ENCODE measurements around the gene SCART1.
"Not testable (repeated sequence)": the region's sequence is repeated elsewhere in the genome, so short reads cannot be mapped to it uniquely, and the experiment has no call there.

The SCART1 gene

GRCh38 chr10:133457100-133457841, 3.5 kb downstream of the SCART1 start:
- DNase-seq = no peak

DNA sequence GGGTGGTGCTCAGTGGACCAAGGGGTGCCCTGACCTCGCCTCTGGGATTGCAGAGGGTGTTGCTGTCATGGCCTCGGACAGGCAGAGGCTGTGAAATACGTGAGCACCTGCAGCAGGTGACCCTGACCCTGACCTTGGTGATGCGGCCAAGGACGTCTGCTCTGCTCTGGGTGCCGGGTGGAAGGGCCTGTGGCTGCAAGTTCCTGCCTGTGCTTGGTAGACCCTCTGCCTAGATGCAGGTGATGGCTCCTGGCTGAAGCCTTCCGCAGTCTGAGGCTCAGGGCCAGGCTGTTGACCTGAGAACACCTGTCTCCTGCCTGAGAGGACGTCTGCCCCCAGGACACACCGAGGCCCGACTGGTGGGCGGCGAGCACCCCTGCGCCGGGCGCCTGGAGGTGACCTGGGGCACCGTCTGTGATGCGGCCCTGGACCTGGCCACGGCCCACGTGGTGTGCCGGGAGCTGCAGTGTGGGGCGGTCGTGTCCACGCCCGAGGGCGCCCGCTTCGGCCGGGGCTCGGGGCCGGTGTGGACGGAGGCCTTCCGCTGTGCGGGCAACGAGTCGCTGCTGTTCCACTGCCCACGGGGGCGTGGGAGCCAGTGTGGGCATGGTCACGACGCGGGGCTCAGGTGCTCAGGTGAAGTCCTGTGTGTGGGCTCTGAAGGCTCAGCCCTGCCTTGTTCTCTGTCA, 4.4 kb downstream of the SCART1 start:
- no peak for DNase-seq

DNA sequence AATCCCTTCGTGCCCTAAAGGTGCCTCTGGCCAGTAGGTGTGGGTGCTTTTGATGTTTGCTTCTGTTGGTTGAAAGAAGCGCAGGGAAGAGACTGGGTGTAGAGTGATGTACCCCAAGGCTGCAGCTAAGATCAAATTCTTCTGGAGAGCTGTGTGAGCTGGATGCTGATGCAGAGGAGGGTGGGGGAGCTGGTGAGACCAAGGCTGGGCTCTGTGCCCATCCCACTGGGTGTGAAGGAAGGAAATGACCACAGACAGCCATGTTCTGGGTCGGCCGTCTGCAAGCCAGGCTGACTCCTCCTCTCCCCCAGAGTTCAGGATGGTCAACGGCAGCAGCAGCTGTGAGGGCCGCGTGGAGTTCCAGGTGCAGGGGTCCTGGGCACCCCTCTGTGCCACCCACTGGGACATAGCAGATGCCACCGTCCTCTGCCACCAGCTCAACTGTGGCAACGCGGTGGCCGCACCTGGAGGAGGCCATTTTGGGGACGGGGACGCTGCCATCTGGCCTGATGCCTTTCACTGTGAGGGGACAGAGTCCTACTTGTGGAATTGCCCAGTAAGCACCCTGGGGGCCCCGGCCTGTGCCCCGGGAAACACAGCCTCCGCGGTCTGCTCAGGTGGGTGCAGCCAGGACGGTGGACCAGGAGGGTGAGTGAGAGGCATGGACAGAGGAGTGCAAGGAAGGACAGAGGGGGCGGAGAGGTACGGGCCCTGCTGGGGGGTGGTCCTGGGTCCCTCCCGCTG, 5.1 kb downstream of the SCART1 start:
- no peak for DNase-seq

- DNase-seq = no peak
These were observed 5.9 kb downstream of the SCART1 start for GRCh38 chr10:133459454-133460207.

DNA sequence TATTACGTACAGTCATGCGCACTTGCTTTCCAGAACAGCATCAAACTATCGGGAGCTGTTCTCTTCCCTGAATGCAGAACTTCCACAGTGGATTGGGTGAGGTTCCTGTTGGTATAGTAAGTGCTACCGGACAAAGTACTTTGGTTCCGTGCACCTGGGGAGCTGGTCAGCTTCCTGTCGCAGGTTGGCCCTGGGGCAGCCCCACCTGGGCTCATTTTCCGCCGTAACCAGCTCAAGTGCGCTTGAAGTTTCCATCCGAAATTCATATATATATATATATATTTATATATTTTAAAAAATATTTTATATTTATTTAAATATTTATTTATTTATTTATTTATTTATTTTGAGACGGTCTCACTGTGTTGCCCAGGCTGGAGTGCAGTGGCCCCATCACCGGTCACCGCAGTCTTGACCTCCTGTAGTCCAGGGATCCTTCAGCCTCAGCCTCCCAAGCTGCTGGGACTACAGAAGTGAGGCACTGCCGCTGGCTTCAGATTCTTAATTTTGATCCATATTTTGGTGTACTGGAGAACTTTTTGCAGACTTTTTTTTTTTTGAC, 6.5 kb downstream of the SCART1 start:
- DNase-seq = no peak

GRCh38 chr10:133461027-133461426, 7.3 kb downstream of the SCART1 start:
- no peak for DNase-seq

- DNase-seq = no peak
These were observed 8.1 kb downstream of the SCART1 start for GRCh38 chr10:133461841-133462240.

- DNase-seq = no peak
These were observed 9.0 kb downstream of the SCART1 start for GRCh38 chr10:133462512-133463305.

- no peak for DNase-seq
These were observed 10.9 kb downstream of the SCART1 start for GRCh38 chr10:133464582-133465031.

DNA sequence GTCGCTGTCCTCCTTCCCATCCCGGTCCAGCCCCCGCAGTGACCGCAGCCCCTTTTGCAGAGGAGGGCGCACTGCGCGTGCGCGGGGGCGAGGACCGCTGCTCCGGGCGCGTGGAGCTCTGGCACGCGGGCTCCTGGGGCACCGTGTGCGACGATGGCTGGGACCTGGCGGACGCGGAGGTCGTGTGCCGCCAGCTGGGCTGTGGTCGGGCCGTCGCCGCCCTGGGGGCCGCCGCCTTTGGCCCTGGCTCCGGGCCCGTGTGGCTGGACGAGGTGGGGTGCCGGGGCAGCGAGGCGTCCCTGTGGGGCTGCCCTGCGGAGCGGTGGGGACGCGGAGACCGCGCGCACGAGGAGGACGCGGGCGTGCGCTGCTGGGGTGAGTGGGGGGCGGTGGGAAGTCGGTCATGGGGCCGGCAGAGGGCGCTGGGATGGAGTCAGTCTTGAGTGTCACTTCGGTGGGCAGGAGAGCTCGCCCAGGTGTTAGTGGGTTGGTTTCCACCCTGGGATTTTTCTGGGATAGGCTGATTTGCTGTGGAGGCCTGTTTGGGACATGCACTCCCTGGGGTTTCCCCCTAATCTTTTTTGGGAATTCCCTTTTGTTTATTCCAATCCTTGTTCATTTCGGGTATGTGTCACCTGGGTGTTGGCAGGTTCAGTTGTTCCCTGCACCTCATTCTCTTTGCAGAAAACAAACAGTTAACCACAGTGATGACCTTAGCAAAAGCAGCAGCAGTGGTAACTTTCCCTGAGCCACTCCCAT, 11.6 kb downstream of the SCART1 start:
- DNase-seq = no peak

DNA sequence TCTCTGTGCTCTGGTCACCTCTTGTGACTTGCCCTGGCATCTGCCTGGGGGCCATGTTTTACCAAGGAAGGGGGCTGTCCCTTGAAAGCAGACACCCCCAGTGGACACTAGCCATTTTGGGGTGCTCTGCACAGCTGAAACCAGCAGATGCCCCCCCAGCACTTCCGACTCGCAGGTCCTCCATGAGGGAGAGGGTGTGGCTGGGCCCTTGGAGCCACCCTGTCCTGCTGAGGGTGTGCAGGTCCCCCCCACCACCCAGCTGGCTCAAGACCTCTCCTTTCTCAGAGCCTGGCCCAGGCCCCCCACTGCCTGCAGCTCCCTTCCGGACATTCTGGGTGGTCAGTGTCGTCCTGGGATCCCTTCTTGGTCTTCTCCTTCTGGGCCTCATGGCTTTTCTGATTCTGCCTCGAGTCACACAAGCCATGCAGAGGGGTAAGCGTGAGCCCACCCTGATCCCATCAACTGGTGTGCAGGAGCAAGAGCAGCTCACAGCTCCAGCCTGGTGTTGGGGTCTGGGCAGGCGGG, 12.3 kb downstream of the SCART1 start:
- DNase-seq = no peak

DNA sequence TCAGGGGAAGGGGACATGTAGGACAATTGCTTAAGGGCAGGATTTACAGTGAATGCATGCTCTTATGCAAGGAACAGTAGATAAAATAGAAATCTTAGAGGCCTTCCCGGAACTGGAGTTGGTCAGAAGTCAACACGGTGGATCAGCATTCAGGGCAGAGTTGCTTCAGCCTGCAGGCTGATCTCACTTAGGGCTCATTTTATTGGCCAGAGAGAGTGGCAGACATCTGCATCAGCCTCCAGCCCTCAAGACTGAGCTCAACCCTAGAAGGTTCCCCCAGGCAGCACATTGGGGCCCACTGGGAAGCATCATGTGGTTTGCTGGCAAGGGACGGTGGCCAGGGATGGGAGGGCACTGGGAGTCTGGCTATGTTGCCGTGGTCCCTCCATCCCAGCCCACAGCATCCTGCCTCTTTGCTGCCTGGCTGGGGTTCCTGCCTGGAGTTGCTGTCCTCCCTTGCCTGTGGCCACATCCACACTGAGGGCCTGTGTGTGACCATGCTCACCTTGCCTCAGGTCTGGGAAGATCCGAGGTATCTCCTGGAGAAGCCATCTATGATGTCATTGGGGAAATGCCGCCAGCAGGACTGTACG, 13.0 kb downstream of the SCART1 start:
- DNase-seq = no peak

GRCh38 chr10:133467286-133467911, 13.7 kb downstream of the SCART1 start:
- DNase-seq = no peak

- not testable (repeated sequence) for DNase-seq
These were observed 15.5 kb downstream of the SCART1 start for GRCh38 chr10:133469205-133469604.

DNA sequence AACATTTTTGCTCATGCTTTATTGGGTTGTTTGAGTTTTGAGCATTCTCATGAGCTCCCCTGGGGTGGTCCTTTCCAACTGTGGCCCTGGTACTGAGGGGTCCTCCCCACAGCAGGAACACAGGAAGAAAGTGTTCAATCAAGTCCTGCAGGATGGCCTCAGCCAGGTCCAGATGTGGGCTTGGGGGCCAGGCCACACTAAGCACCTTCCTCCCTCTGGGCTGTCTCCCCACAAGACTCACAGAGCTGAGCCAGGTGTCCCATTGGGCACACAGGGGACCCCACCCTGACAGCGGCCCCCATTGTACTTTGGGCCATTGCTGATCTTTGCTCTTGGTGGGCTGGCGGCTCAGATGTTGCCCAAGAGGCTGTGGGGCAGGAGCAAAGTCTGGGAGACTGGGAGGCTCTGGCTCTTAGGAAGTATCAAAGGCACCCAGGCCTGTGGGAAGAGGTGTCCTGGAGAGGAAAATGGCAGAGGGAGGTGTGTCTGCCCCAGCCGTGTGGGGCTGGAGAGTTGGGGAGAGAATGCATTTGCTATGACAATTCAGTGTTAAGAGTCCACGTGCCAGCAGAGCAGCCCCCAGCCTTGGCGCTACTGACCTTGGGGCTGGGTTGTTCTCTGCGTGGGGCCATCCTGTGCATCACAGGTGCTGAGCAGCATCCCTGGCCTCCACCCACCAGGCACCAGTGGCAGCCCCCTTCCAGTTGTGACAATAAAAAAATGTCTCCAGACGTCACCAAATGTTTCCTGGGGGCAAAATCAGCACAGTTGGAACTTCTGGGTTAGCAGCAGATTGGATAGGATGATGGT, 17.8 kb downstream of the SCART1 start:
- DNase-seq = no peak

GRCh38 chr10:133473270-133473669, 19.5 kb downstream of the SCART1 start:
- DNase-seq = no peak

DNA sequence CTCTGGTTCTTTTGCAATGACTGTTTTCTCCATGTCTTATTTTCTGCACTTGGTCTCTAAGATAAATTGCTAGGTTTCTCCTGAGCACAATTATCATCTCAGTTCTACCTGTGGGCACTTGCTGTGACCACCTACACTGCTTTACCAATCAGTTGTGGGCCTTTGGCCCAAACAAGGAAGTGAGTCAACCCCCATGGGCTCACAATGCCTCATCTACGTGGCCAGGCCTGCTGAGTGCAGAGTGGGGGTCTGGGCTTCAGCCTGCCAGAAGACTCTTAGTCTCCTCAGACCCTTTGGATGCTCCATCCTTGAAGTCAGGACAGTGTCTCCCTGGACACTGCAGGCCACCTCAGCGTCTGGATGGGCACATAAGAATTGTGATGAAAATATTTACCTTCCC, 20.3 kb downstream of the SCART1 start:
- DNase-seq = no peak

DNA sequence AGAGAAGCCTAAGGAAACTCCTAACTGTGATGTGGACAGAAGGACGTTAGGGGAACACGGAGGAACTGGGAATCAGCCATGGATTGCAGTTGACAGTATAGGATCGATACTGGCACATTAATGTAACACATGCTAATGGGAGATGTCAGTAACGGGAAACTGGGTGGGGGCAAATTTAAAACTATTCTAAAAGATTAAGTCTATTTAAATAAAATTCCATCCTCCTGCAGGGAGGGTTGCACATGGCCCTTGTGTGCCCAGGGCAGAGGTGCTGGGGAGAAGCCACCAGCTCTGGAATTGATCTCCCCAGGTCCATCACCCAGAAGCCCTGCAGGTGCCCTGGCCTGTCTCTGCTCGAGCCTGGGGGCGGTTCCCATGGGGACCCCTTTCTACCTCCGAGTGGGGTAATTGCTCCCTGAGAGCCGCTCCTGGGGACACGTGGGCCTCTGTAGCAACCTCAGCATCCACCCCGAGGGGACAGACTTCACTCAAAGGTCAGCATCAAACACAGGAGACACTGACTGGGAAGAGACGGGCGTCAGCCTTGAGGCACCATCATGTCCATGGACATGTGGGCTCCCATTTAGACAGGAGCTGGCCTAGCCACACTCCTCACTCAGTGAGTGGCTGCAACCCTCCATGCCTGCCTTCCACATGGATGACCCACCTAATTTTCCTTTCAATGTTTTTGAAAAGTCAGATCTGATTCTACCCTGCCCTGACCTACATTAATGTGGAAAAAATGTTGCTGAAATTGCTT, 21.1 kb downstream of the SCART1 start:
- DNase-seq = no peak

Data from fibroblast of upper back skin (primary cell).